HUES6 (cell line): ENCODE measurements around the gene TUBA8.
"Not testable (repeated sequence)": the region's sequence is repeated elsewhere in the genome, so short reads cannot be mapped to it uniquely, and the experiment has no call there.

Experiments used
- H3K27ac ChIP-seq: 2 replicates; pipeline ENCODE4 v1.7.0; 2013; ENCODE audit warnings: low read depth, mild to moderate bottlenecking, low read length, inconsistent platforms
- H3K27me3 ChIP-seq: 2 replicates; pipeline ENCODE4 v1.6.1; 2013; ENCODE audit warnings: low read length; ENCODE audit not compliant: control insufficient read depth, insufficient read depth
- H3K36me3 ChIP-seq: 2 replicates; pipeline ENCODE4 v1.6.1; 2013; ENCODE audit warnings: low read length; ENCODE audit not compliant: control insufficient read depth, insufficient read depth
- H3K4me1 ChIP-seq: 2 replicates; pipeline ENCODE4 v1.6.1; 2013; ENCODE audit warnings: low read length; ENCODE audit not compliant: control insufficient read depth, insufficient read depth
- H3K4me3 ChIP-seq: 2 replicates; pipeline ENCODE4 v1.5.1; 2013; ENCODE audit warnings: low read depth, low read length
- H3K9ac ChIP-seq: one replicate; pipeline ENCODE4 v1.6.1; 2013; ENCODE audit warnings: mild to moderate bottlenecking, low read length
- H3K9me3 ChIP-seq: 2 replicates; pipeline ENCODE4 v1.6.1; 2013; ENCODE audit warnings: low read depth, low read length; ENCODE audit not compliant: control insufficient read depth, insufficient read depth

The TUBA8 gene

GRCh38 chr22:18091478-18091877, 19.1 kb upstream of the TUBA8 start:
- no peak overlapping the region for H3K27ac ChIP-seq
- no peaks in the 10 kb centered on the region for H3K4me1 ChIP-seq
- H3K27me3 ChIP-seq = no peaks in the 10 kb centered on the region
- H3K36me3 ChIP-seq = peaks cover 44% of the 10 kb centered on the region
- no peak overlapping the region for H3K4me3 ChIP-seq
- no peaks in the 10 kb centered on the region for H3K9me3 ChIP-seq
- H3K9ac ChIP-seq = no peak overlapping the region

DNA sequence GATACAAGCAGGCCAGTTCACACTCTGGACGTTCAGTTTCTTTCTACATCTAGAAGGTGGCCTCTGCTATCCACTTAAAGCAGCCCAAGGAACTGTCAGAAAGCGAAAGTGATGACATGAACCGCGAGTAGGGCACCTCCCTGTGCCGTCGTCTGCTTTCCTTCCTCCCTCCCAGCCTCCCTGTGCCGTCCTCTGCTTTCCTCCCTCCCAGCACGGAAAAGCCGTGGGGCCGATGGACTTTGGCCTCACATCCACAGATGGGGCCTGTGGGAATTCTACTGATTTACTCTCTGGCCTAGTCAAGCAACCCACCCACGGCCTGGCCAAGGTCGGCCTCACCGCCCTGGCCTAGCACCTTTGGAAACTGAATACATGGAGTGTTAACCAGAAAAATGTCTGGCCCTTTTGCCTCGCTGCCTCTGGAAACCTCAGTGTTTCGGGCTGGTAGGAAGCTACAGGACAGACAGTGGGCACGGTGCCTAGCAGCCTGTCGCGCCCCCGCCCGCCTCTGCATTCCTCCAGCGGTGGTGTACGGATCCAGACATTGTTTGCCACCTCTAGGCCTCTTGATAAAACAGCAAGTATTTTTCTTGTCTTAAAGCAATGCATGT, 18.6 kb upstream of the TUBA8 start:
- Histone ChIP-seq H3K9ac (no peak overlapping the region), H3K27ac (no peak overlapping the region), H3K27me3 (no peaks in the 10 kb centered on the region), H3K36me3 (peaks cover 43% of the 10 kb centered on the region), H3K9me3 (no peaks in the 10 kb centered on the region), H3K4me1 (no peaks in the 10 kb centered on the region), H3K4me3 (no peak overlapping the region)

DNA sequence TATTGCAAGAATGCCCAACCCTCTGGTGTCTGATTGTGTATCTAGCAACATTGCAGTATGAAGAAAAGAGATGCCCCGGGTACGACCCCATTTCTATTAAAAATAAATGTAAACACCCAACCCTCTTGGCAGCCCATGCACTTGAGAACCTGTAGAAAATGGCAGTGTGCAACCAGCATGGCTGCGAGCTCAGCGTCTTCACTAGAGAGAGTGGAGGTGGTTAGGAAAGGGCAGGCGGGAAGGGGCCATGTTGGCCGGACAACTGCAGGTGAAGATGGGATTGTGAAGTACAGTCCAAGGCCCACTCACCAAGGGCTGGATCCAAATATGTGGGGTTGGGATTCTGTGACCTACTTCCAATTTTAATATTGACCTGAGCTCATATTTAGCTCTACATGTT, 16.9 kb upstream of the TUBA8 start:
- Histone ChIP-seq H3K36me3 (peaks cover 26% of the 10 kb centered on the region), H3K9ac (no peak overlapping the region), H3K9me3 (no peaks in the 10 kb centered on the region), H3K27ac (no peak overlapping the region), H3K4me1 (no peaks in the 10 kb centered on the region), H3K27me3 (no peaks in the 10 kb centered on the region), H3K4me3 (no peak overlapping the region)

GRCh38 chr22:18095101-18095805, 15.4 kb upstream of the TUBA8 start:
- no peak overlapping the region for H3K9ac ChIP-seq
- H3K9me3 ChIP-seq = no peaks in the 10 kb centered on the region
- no peaks in the 10 kb centered on the region for H3K27me3 ChIP-seq
- no peaks in the 10 kb centered on the region for H3K4me1 ChIP-seq
- no peak overlapping the region for H3K27ac ChIP-seq
- H3K36me3 ChIP-seq = peaks cover 15% of the 10 kb centered on the region
- H3K4me3 ChIP-seq = no peak overlapping the region

- H3K27ac ChIP-seq = no peak overlapping the region
- H3K9ac ChIP-seq = no peak overlapping the region
- no peaks in the 10 kb centered on the region for H3K4me1 ChIP-seq
- H3K36me3 ChIP-seq = peaks cover 4% of the 10 kb centered on the region
- H3K9me3 ChIP-seq = no peaks in the 10 kb centered on the region
- H3K27me3 ChIP-seq = no peaks in the 10 kb centered on the region
- no peak overlapping the region for H3K4me3 ChIP-seq
Observed at GRCh38 chr22:18096823-18097222, 13.8 kb upstream of the TUBA8 start.

DNA sequence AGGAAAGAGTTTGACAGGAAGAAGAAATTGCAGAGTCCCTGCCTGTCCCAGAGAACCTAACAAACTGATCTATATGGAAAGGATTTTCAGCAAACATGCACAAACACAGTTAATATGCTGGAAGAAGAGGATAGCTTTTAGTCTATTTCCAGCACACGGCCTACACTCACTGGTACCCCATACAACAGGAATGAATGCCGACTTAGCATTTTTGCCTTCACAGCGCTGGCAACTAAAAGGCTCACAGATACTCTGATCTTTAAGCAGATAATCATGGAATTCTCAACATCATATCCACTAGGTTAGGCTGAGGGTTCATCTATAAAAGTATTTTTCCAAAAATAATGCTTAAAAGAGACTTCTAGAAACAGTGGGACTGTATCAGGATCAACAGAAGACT, 9.8 kb upstream of the TUBA8 start:
- H3K27ac ChIP-seq = no peak overlapping the region
- no peaks in the 10 kb centered on the region for H3K4me1 ChIP-seq
- H3K27me3 ChIP-seq = no peaks in the 10 kb centered on the region
- H3K36me3 ChIP-seq = no peaks in the 10 kb centered on the region
- no peak overlapping the region for H3K9ac ChIP-seq
- H3K9me3 ChIP-seq = peaks cover 2% of the 10 kb centered on the region
- no peak overlapping the region for H3K4me3 ChIP-seq

DNA sequence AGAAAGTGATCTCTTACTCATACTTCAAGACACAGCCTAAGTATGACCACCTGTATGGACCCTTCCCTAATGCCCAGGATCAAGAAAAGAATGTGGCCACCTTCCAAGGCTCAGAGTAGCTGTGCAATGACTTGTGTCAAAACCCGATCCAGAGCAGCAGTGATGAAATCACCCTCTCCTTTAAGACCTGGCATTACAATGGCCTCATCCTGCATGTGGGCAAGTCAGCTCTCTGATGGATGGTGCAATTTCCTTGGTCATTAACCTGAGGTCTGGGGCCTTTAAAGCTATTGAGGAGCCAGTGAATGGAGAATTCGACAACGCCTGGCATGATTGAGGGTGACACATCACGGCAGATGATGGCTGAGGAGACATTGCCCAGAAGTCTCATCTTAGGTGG, 9.1 kb upstream of the TUBA8 start:
- Histone ChIP-seq H3K4me1 (no peaks in the 10 kb centered on the region), H3K27ac (no peak overlapping the region), H3K27me3 (no peaks in the 10 kb centered on the region), H3K9ac (no peak overlapping the region), H3K4me3 (no peak overlapping the region), H3K36me3 (no peaks in the 10 kb centered on the region), H3K9me3 (peaks cover 6% of the 10 kb centered on the region)

DNA sequence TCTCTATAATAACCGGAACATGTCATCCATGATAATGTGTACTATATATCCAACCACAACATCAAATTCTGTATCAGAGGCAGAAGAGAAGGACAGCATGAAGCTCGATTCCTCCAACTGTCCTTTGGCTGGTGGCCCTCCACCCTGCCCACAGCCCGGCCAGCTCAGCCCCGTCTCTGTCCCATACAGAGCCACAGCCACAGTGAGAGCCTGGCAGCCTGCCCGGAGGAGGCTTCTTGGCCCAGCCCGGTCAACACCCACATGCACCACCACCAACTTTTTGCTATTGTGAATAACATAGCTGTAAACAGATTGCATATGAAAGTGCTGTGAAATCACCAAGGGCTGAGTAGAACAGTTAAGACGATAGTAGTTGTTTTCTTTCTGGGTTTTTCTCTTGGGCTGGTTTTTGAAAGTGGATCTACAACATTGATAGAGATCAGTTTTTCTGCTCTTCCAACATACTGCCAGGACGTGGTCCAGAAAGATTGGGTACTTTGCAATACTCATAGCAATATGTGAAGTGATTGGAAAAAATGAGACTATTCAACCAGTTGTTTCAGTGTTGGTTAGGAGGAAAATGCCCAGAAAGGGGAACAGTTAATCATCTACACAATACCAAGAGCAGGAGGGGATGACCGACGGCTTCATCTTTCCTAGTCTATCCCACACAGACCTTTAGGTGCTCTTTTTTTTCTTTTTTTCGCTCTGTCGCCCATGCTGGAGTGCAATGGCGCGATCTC, 6.9 kb upstream of the TUBA8 start:
- H3K4me3 ChIP-seq = no peak overlapping the region
- H3K4me1 ChIP-seq = no peaks in the 10 kb centered on the region
- no peaks in the 10 kb centered on the region for H3K36me3 ChIP-seq
- no peak overlapping the region for H3K9ac ChIP-seq
- peaks cover 3% of the 10 kb centered on the region; the same call in 1 of the 2 replicates for H3K27me3 ChIP-seq
- H3K27ac ChIP-seq = no peak overlapping the region
- H3K9me3 ChIP-seq = peaks cover 9% of the 10 kb centered on the region

GRCh38 chr22:18104566-18104965, 6.0 kb upstream of the TUBA8 start:
- no peaks in the 10 kb centered on the region for H3K36me3 ChIP-seq
- H3K4me3 ChIP-seq = no peak overlapping the region
- H3K9me3 ChIP-seq = peaks cover 9% of the 10 kb centered on the region
- H3K27ac ChIP-seq = no peak overlapping the region
- H3K27me3 ChIP-seq = peaks cover 9% of the 10 kb centered on the region
- no peaks in the 10 kb centered on the region for H3K4me1 ChIP-seq
- no peak overlapping the region for H3K9ac ChIP-seq

DNA sequence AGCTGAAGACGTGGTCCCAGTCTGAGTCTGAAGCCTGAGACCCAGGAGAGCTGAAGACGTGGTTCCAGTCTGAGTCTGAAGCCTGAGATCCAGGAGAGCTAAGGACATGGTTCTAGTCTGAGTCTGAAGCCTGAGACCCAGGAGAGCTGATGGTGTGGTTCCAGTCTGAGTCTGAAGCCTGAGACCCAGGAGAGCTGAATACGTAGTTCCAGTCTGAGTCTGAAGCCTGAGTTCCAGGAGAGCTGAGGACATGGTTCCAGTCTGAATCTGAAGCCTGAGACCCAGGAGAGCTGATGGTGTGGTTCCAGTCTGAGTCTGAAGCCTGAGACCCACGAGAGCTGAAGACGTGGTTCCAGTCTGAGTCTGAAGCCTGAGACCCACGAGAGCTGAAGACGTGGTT, 4.6 kb upstream of the TUBA8 start:
- H3K9me3 ChIP-seq, H3K9ac ChIP-seq, H3K36me3 ChIP-seq, H3K4me3 ChIP-seq, H3K4me1 ChIP-seq, H3K27ac ChIP-seq: not testable (repeated sequence)
- peaks cover 23% of the 10 kb centered on the region for H3K27me3 ChIP-seq
